NOMO-1 treated with dmso at 0.1 percent for 144 hours (cell line): ENCODE measurements around the gene GC.
"Not testable (repeated sequence)": the region's sequence is repeated elsewhere in the genome, so short reads cannot be mapped to it uniquely, and the experiment has no call there.

Experiments used
- DNase-seq: peaks from one replicate; lab custom pipeline; 2025; ENCODE audit not compliant: unreplicated experiment; lab: John Stamatoyannopoulos, UW

The GC gene

DNA sequence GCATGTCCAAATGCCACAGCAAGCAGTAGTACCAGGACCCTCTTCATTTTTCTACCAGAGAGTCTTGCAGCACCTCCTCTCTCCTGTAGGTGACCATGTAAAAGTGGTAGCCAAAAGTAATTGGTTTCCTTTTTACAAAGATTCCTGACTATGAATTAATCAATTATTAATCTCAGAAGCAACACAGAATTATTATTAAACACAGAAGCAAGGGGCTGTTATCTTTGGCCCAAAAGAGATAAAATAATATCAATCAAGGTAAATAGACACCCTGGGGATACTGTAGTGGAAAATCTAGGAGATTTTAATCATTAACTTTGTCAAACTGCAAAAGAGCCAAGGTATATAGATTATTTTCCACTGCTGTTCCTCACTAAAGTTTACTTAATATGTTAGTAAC lies at the start of gene GC:
Gene GC, minus strand, starts transcription at position 108 of the 400 bp plus-strand sequence. Its CDS starts 61 bp downstream, at position 47.
- no peak for DNase-seq

GRCh38 chr4:71833232-71833900 lies 49.5 kb upstream of the GC start:
- DNase-seq, result no peak

GRCh38 chr4:71832049-71832448 lies 48.2 kb upstream of the GC start:
- no peak for DNase-seq

DNA sequence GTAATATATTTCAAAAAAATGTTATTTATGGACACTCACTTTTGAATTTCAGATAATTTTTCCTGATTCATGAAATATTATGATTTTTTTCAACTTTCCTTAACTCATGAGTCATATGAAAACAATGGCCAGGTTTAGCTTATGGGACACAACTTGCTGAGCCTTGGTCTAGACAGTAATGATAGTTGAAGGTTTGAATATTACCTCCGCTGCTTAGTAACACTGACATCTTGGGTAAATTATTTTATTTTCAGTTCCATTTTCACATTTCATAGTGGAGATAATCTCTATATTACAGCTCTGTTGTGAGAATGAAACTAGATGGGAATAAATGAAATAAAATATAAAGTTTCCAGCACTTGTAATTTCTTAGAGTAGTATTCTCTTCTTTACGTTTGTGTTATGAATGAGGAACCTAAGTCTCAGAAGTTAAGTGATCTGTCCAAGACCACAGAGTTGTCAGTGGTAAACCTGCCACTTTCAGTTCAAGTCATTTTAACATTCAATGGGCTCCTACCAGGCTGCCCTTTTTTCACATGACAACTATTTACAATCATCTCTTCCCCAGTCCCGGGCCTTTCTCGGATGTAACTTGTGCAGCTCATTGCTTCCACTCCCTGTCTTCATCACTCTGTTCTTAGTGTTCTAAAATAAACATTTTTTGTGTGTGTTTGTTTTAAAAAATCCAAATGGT lies 46.8 kb upstream of the GC start:
- no peak for DNase-seq

DNA sequence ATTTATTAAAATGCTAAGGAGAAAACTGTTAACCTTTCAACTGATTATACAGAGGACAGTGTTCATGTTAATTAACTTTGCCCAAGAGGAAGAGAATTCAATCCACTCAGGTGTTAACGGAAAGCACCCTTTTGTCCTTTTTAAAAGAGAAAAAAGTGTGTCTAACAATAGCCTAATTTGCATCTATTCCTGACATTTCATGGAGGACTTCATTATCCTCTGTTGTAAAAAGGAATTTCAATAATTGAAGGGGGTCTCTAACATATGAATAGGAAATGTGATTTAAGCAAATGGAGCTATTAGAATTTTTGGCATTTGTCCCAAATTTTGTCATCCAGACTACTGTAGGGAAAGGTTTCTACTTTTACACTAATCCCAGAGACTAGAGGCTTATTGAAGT lies 44.6 kb upstream of the GC start:
- DNase-seq, result no peak

DNA sequence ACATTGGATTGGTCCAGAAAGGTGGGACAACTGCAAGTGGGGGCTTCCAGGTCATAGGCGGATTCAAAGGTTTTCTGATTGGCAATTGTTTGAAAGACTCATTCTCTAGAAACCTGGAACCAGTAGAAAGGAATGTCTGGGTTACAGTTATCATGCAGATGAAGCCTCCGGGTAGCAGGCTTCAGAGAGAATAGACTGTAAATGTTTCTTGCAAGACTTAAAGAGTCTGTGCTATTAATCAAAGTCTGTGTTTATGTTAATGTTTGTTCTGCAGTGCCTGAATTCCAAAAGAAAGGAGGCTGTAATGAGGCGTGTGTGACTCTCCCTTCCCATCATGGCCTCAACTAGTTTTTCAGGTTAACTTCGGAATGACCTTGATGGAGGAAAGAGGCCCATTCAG lies 43.9 kb upstream of the GC start:
- no peak for DNase-seq

DNA sequence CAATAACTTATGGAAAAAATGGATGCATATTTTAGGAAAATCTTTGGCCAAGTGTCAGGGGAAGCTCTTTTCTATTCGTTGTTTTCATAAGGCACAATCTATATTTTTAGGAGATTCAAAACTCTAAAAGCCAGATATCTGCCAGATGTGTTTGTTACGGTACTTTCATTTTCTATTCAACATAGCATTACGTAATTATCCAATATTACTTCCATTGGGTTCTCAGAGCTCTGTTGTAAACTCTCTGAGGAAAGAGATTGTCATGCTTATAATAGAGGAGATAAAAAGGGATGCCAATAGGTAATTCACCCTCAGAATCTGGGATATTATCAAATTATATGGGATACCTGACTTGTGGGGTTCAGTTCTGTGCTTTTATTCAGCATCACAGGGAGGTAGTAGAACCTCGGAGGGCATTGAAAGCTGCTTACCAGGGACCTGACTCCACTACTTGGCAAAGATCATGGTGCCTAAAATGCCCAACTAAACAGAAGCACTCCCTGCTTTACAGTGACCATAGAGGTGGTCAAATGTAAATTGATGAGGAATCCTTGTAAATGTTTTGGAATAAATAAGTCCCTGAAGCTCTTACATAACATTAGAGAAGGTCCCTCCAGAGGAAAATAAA lies 32.9 kb upstream of the GC start:
- DNase-seq, result no peak

GRCh38 chr4:71814433-71814832 lies 30.6 kb upstream of the GC start:
- no peak for DNase-seq

- not testable (repeated sequence) for DNase-seq
These were observed 25.9 kb upstream of the GC start for GRCh38 chr4:71809805-71810204.

DNA sequence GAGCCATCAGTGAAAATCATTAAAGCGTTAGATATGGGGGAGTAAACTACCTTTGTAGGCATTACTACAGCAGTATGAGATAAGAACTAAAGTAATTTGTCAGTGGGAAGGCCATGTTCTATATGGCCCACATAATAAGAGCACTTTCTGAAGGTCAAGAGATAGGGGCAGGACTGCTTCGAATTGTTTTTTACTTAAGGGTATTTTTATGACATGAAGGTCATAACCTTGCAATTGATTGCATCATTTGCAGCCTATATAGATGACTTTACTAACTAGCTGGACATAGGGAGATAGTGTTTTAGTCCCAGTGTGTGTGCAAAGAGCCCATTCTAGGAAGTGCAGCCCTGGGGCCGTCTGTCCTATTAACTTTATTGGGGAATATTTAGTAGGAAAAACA lies 23.6 kb upstream of the GC start:
- DNase-seq, result no peak

GRCh38 chr4:71805230-71805629 lies 21.4 kb upstream of the GC start:
- not testable (repeated sequence) for DNase-seq

DNA sequence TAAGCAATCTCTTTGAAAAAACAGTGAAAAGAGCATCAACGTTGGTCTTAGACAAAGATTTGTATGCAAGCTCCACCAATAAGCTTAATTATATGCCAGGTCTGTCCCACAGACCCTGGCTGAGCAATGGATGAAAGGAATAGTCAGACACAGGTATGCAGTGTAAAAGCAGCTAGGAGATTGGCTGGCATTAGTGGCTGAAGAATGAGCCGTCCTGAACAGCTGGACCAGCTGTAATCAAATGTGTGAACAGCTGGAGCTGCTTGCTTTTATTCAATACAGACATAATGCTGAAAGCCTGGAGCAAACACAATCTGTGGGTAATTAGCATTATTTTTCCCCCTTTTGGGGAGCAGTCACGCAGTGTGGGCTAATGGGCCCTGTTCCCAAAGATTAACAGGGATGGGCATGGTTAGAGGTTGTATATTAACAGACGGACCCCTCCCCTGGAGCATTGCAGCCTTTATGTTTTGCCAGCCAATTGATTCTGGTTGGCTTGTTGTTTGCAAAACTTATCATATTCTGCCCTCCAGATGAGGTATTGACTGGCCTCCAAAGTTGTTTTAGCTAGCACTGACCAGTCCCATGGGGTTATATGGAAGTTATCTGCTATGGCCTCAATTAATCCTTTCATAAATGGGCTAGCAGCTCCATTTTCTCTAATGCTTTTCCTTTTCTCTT lies 20.3 kb upstream of the GC start:
- not testable (repeated sequence) for DNase-seq

DNA sequence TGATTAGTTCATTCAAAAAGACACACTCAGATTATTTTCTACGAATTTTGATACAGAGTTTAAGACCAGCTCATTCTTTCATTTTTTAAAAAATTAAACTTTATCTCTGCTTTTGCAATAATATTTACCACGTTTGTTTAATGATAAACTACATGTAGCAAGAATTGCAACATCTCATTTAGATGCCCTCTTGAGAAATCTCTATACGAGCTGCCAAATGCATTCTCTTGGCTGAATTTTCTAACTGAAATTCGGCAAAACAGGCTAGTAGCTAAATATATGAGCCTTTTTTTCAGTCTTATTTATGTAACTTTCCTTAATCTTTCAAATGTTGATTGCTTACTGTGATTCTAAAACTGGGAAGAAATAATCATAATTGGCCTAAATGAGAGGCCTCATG lies 2.1 kb upstream of the GC start:
- no peak for DNase-seq

DNA sequence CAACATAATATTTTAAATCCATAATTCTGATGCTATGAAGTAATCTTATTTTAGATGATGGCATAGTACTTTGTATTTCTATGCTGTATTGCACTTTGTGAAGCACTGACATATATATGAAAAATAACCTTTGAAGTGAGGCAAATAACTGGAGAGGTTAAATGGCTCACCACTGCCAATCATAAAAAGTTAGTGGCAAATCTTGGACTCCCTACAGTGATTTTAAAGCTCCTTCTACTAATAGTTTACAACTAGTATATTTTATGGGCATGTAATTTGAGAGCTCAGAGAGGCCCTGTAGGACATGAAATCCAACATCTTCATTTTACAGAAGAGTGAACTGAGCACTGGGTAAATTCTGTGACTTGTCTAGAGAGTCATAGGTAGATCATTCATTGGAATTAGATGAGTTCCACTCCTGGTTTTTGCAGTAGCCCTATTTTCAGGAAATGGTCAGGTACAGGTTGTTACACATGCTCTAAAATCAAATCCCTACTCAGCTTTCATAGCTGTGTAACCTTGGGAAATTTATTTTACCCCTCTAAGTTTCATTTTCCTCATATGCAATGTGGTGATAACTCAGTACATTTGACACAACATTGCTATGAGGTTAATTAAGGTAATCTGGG lies 804 bp upstream of the GC start:
- DNase-seq, result no peak

DNA sequence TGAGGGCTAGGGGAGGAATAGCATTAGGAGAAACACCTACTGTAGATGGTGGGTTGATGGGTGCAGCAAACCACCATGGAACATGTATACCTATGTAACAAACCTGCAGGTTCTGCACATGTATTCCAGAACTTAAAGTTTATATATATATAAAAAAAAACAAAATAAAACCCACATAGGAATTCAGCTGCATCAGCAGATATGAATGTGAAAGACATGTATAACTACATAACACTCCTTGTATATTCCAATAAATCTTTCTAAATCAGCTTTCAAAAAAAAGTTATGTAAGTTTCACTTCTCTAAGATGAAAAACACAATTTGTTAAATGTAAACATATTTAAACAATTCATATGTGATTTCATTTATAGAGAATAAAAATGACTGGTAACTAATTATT lies 6.0 kb downstream of the GC start:
- DNase-seq, result no peak

GRCh38 chr4:71775449-71775848 lies 8.4 kb downstream of the GC start:
- no peak for DNase-seq

DNA sequence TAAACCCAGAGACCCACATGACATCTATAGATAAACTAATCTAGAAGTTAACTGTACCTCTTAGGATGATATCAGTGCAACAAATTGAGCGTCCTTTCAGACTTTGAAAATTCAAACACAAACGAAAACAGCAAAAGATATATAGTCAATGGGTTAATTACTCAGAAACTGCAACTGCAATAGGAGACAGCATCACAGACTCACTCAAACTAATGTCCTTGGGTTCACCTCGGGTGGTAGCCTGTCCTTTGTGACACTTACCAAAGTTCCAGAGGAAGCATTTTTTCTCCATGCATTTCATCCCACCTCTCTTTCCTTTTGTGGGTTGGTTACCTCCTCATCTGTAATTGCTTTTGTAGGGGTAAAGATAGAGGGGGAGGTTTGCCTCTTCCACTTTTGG lies 9.7 kb downstream of the GC start:
- no peak for DNase-seq

DNA sequence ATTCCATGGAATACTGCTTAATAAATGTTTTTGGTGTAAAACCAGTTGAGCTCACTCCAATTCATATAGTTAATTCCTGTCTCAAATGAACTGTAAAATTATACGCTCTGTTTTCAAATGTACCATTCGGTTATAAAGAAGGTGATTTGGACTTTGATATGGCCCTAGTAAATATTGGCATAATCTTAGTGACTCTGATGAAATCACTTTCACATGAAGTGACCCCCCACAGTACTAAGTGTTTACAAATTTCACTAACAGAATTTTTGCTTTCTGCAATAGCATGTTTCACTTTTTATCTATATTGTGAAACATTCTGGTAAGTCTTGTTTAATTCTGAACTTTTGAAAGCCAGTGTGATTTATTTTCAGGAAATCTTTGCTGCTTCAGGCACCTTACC lies 10.9 kb downstream of the GC start:
- DNase-seq, result no peak

- DNase-seq, result no peak
These were observed 11.3 kb downstream of the GC start for GRCh38 chr4:71772592-71772991.

DNA sequence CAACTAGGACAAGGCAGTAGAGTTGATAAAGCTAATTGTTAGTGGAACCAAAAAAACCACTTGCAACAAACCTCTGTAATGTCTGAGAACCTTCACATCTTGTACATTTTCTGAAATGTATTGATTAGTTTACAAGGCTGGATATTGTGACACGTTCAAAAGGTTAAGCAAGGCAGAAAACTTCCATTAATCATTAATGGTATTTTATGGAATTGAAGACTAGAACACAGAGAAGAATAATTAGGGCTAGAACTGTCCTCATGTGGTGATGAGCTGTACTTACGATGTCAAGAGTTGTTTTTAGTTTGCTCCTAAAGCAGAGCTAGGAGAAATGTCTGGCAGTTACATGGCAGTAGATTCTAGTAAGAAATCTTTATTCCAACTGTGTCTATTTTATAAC lies 12.3 kb downstream of the GC start:
- no peak for DNase-seq

GRCh38 chr4:71769434-71769833 lies 14.4 kb downstream of the GC start:
- DNase-seq, result no peak
